CD4-positive, alpha-beta T cell (primary cell): Measurements from ENCODE around the gene COL28A1. TPM values are rescaled to one million over a fixed set of nuclear protein-coding genes. Genes with fewer than 3 reads are reported as not detected.

Experiments
- ATAC-seq: fragments of 200-7000 bp; cut with Tn5 transposase; one replicate; pipeline ENCODE4 v1.10.0; 2022; ENCODE audit warnings: mild to moderate bottlenecking; ENCODE audit not compliant: poor library complexity
- CTCF ChIA-PET: fragments of 350-600 bp; sonication (Branson Sonifier 250); formaldehyde crosslinking; loops from one replicate; lab custom pipeline; 2021; ENCODE audit warnings: antibody characterized with exemption, inconsistent platforms; lab: Charles Lee
- POLR2A ChIA-PET: fragments of 350-600 bp; sonication (Branson Sonifier 250); formaldehyde crosslinking; loops from one replicate; lab custom pipeline; 2021; ENCODE audit warnings: antibody characterized with exemption, inconsistent platforms; lab: Charles Lee
- DNase-seq, 14 experiments: peaks; one replicate each; pipeline ENCODE4 v3.0.0-alpha.2; 2013 to 2020; ENCODE audit warnings: mixed read lengths in 2 of 14
- H3K27ac ChIP-seq, 2 donors: one replicate each; pipeline versions ENCODE4 v1.5.1 to v1.7.0; 2013; ENCODE audit warnings: low read length in 2 of 2, low read depth in 1 of 2, mild to moderate bottlenecking in 1 of 2
- H3K27me3 ChIP-seq, 2 experiments: 1 replicate in 1 of 2; 2 replicates in 1 of 2; pipeline versions ENCODE4 v1.6.1 to v1.7.0; 2013; ENCODE audit warnings: low read length in 2 of 2, control low read depth in 1 of 2, mild to moderate bottlenecking in 1 of 2, moderate library complexity in 1 of 2; ENCODE audit not compliant: insufficient read depth in 2 of 2, control insufficient read depth in 1 of 2
- H3K36me3 ChIP-seq: one replicate; pipeline ENCODE4 v1.6.1; 2013; ENCODE audit warnings: low read length, control low read depth; ENCODE audit not compliant: insufficient read depth
- H3K4me1 ChIP-seq: one replicate; pipeline ENCODE4 v1.6.1; 2013; ENCODE audit warnings: low read length, control low read depth; ENCODE audit not compliant: insufficient read depth
- H3K4me3 ChIP-seq: one replicate; pipeline ENCODE4 v1.5.1; 2013; ENCODE audit warnings: mild to moderate bottlenecking, low read length, moderate library complexity
- H3K9me3 ChIP-seq, 2 experiments: 1 replicate in 1 of 2; 2 replicates in 1 of 2; pipeline versions ENCODE4 v1.6.1 to v1.7.0; 2013; ENCODE audit warnings: low read length in 2 of 2, mild to moderate bottlenecking in 2 of 2, control low read depth in 1 of 2, moderate library complexity in 1 of 2; ENCODE audit not compliant: control insufficient read depth in 1 of 2, insufficient read depth in 1 of 2
- H3K27ac Mint-ChIP-seq: one replicate; pipeline ENCODE4 v1.8.0; 2020; ENCODE audit warnings: mixed read lengths
- H3K27me3 Mint-ChIP-seq: one replicate; pipeline ENCODE4 v1.8.0; 2021; ENCODE audit warnings: mixed read lengths
- H3K36me3 Mint-ChIP-seq: one replicate; pipeline ENCODE4 v1.8.0; 2021; ENCODE audit warnings: low read depth, mixed read lengths
- H3K4me1 Mint-ChIP-seq: one replicate; pipeline ENCODE4 v1.8.0; 2021; ENCODE audit warnings: low read depth, mixed read lengths
- H3K4me3 Mint-ChIP-seq: one replicate; pipeline ENCODE4 v1.8.0; 2020; ENCODE audit warnings: mild to moderate bottlenecking, mixed read lengths
- H3K9me3 Mint-ChIP-seq: one replicate; pipeline ENCODE4 v1.8.0; 2020; ENCODE audit warnings: mixed read lengths
- intact Hi-C, 2 experiments: fragments of 100-400 bp; cut with DNase I in 1 of 2; cut with micrococcal nuclease in 1 of 2; formaldehyde crosslinking; loops; one replicate each; pipeline versions ENCODE4 v1.15.1 to v1.9.0; 2023 to 2025; cut with DNase I, micrococcal nuclease
- total RNA-seq, 174 experiments: library from RNA in 2 of 174; stranded (reverse) in 2 of 174; gene quantifications; one replicate each; pipeline ENCODE4 v1.2.3 and lab custom pipeline; 2021 to 2026
- TF ChIP-seq, protein P1 (sequence below): fragments of 200-600 bp; IDR thresholded peaks from one replicate; pipeline ENCODE4 v1.8.0; 2022; ENCODE audit warnings: antibody characterized with exemption, mild to moderate bottlenecking

COL28A1 gene
- total RNA-seq, 2 experiments from 2014 or later = 0.22 TPM; not detected in 1

DNA sequence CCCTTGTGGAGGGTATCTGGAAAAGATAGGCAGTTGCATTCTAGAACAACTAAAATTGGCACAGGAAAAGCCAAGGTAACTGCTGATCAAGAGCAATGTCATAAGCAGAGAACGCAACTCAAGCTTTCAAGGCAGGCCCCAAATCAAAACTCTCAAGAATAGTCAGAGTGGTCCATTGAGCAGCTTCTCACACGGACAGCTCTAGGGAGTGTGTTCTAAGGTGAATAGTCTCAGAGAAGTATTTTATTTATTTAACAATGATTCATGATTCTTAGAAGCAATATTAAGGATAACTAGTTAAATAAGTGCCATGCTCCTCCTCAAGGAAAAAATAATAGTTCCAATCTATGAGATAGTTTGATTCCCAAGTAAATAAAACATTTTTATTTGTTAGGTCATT lies 83.0 kb downstream of the COL28A1 start:
- CTCF ChIA-PET = no interaction called here

DNA sequence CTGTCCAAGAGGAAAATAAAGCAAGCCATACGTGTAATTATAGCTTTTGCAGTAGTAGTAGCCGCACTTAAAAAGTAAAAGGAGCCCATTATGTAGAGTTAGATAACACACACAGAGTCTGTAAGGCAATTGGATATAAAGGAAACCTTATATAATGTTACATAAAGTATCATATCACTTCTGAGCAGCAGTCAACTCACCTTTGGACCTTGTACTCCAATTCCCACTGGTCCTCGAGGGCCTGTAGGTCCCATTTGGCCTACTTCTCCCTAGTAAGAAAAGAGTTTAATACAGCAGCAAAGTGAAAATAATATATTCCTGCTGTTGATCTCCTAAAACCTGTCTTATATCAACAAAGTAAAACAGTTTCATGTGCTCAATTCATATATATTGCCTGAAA lies 83.6 kb downstream of the COL28A1 start:
- TF ChIP-seq, protein P1, sequence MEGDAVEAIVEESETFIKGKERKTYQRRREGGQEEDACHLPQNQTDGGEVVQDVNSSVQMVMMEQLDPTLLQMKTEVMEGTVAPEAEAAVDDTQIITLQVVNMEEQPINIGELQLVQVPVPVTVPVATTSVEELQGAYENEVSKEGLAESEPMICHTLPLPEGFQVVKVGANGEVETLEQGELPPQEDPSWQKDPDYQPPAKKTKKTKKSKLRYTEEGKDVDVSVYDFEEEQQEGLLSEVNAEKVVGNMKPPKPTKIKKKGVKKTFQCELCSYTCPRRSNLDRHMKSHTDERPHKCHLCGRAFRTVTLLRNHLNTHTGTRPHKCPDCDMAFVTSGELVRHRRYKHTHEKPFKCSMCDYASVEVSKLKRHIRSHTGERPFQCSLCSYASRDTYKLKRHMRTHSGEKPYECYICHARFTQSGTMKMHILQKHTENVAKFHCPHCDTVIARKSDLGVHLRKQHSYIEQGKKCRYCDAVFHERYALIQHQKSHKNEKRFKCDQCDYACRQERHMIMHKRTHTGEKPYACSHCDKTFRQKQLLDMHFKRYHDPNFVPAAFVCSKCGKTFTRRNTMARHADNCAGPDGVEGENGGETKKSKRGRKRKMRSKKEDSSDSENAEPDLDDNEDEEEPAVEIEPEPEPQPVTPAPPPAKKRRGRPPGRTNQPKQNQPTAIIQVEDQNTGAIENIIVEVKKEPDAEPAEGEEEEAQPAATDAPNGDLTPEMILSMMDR = no peak
- Mint-ChIP-seq H3K27me3 (no peaks in the 10 kb centered on the region), H3K36me3 (peaks cover 4% of the 10 kb centered on the region), H3K4me3 (no peak overlapping the region), H3K27ac (no peak overlapping the region), H3K4me1 (no peaks in the 10 kb centered on the region), H3K9me3 (peaks cover 10% of the 10 kb centered on the region)
- Histone ChIP-seq H3K36me3 (no peaks in the 10 kb centered on the region), H3K4me3 (no peak overlapping the region), H3K27ac (no peak overlapping the region), H3K9me3 (peaks cover 5 to 20% of the 10 kb centered on the region in 2 experiments), H3K27me3 (no peaks in the 10 kb centered on the region), H3K4me1 (no peaks in the 10 kb centered on the region)
- ChIA-PET CTCF (no interaction called here), POLR2A (no interaction called here)
- DNase-seq (no peak), ATAC-seq (no peak)
- intact Hi-C loops = no loop called here

More for the DNA sequence above, 83.0 kb downstream of the COL28A1 start:
- Mint-ChIP-seq H3K27ac (no peak overlapping the region), H3K36me3 (peaks cover 4% of the 10 kb centered on the region), H3K27me3 (no peaks in the 10 kb centered on the region), H3K4me1 (no peaks in the 10 kb centered on the region), H3K4me3 (no peak overlapping the region), H3K9me3 (peaks cover 6% of the 10 kb centered on the region)
- DNase-seq (no peak), ATAC-seq (no peak)
- intact Hi-C loops = no loop called here
- POLR2A ChIA-PET = no interaction called here
- Histone ChIP-seq H3K27me3 (no peaks in the 10 kb centered on the region), H3K9me3 (peaks cover 5 to 19% of the 10 kb centered on the region in 2 experiments), H3K36me3 (no peaks in the 10 kb centered on the region), H3K27ac (no peak overlapping the region), H3K4me1 (no peaks in the 10 kb centered on the region), H3K4me3 (no peak overlapping the region)
- TF ChIP-seq, protein P1 = no peak

DNA sequence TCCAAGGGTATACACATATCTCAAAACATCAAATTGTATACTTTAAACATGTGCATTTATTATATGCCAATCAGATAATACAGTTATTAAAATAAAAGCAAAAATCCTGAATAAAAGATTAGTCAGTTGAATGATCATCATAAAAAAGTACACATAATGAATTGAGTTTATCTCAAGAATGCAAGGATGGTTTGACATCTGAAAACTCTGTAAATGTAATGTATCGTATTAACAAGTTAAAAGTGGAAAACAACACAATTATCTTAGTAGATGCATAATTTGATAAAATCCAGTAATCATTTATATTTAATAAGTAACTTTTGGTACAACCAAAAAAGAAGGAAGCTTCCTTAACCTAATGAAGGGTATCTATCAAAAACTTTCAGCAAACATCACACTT lies 86.6 kb downstream of the COL28A1 start:
- H3K27me3 ChIP-seq = no peaks in the 10 kb centered on the region
- no peak overlapping the region for H3K4me3 ChIP-seq
- H3K4me1 Mint-ChIP-seq = no peaks in the 10 kb centered on the region
- peaks cover 17% of the 10 kb centered on the region for H3K9me3 Mint-ChIP-seq
- H3K4me1 ChIP-seq = no peaks in the 10 kb centered on the region
- TF ChIP-seq, protein P1 = no peak
- H3K27ac Mint-ChIP-seq = no peak overlapping the region
- H3K27ac ChIP-seq = no peak overlapping the region
- intact Hi-C loops = no loop called here
- H3K36me3 ChIP-seq = no peaks in the 10 kb centered on the region
- CTCF ChIA-PET = no interaction called here
- peaks cover 8 to 20% of the 10 kb centered on the region in 2 experiments for H3K9me3 ChIP-seq
- peaks cover 4% of the 10 kb centered on the region for H3K36me3 Mint-ChIP-seq
- no peak for DNase-seq
- POLR2A ChIA-PET = no interaction called here
- no peaks in the 10 kb centered on the region for H3K27me3 Mint-ChIP-seq
- ATAC-seq = no peak
- no peak overlapping the region for H3K4me3 Mint-ChIP-seq
